HepG2 (cell line): ENCODE data around the gene DSCAML1.

Source experiments
- CTCF ChIP-seq: sonication (generic); formaldehyde crosslinking; IDR thresholded peaks from 2 replicates; pipeline ENCODE4 v1.5.0; 2020; ENCODE audit warnings: mild to moderate bottlenecking, missing genetic modification reagents, moderate library complexity
- EP300 ChIP-seq, 3 experiments: sonication (generic) in 1 of 3; formaldehyde crosslinking in 1 of 3; IDR thresholded peaks; 2 replicates each; pipeline versions ENCODE4 v1.5.1 to v1.6.1; 2011 to 2020; ENCODE audit warnings: low read depth in 2 of 3, low read length in 2 of 3, borderline replicate concordance in 1 of 3, improper control_type of control experiment in 1 of 3, mild to moderate bottlenecking in 1 of 3, missing genetic modification reagents in 1 of 3, moderate library complexity in 1 of 3
- ZBTB21 ChIP-seq: sonication (generic); formaldehyde crosslinking; IDR thresholded peaks from 2 replicates; pipeline ENCODE4 v1.4.0; 2020; ENCODE audit warnings: missing genetic modification reagents

GRCh38 chr11:117816151-117816741 lies 19.2 kb upstream of the DSCAML1 start:
- no peak for TF ChIP-seq ZBTB21
- TF ChIP-seq CTCF, result no peak
- TF ChIP-seq EP300 (IDR thresholded peaks at IDR 0.05; ENCODE audit: low read depth in 2 of 2, low read length in 2 of 2), result no peak
- TF ChIP-seq EP300 (CRISPR knock-in tag; IDR thresholded peaks at IDR 0.05; ENCODE audit: borderline replicate concordance), result no peak
